AG09319 (cell line): ENCODE data around the gene DERL2.

Experiments
- DNase-seq: peaks from one replicate; pipeline ENCODE4 v3.0.0-alpha.2; 2010; ENCODE audit warnings: low read depth; ENCODE audit errors: extremely low read depth
- CTCF ChIP-seq: IDR thresholded peaks from 2 replicates; pipeline ENCODE4 v1.5.1; 2011; ENCODE audit warnings: low read depth, mild to moderate bottlenecking, inconsistent platforms, low read length, moderate library complexity

Gene DERL2

GRCh38 chr17:5511401-5512225, 25.6 kb upstream of the DERL2 start:
- no peak for TF ChIP-seq CTCF
- no peak for DNase-seq

GRCh38 chr17:5510771-5511170, 24.8 kb upstream of the DERL2 start:
- TF ChIP-seq CTCF: no peak
- DNase-seq: no peak

- no peak for TF ChIP-seq CTCF
- no peak for DNase-seq
Measured at GRCh38 chr17:5509482-5509881, 23.5 kb upstream of the DERL2 start.

- TF ChIP-seq CTCF: no peak
- DNase-seq: no peak
Measured at GRCh38 chr17:5508810-5509209, 22.8 kb upstream of the DERL2 start.

- DNase-seq: no peak
- TF ChIP-seq CTCF: no peak
Measured at GRCh38 chr17:5506307-5506706, 20.3 kb upstream of the DERL2 start.

GRCh38 chr17:5502552-5502951, 16.6 kb upstream of the DERL2 start:
- no peak for DNase-seq
- no peak for TF ChIP-seq CTCF

- DNase-seq: no peak
Measured at GRCh38 chr17:5501685-5502084, 15.7 kb upstream of the DERL2 start.

More at GRCh38 chr17:5501685-5502084, 15.7 kb upstream of the DERL2 start:
- TF ChIP-seq CTCF: no peak
